IMR-90 (cell line): Measurements from ENCODE around the gene NR2C1. TPM values are rescaled to one million over a fixed set of nuclear protein-coding genes. Genes with fewer than 3 reads are reported as not detected.

Source experiments
- ATAC-seq: fragments of 200-7000 bp; cut with Tn5 transposase; 2 replicates; pipeline ENCODE4 v1.9.1; 2020; ENCODE audit warnings: low read depth, mild to moderate bottlenecking, moderate library complexity
- BruUV-seq: library from RNA; stranded (reverse); fragments of 400-500 nt; replicated peaks from 2 replicates; lab custom pipeline; 2021; lab: Mats Ljungman, UMichigan
- CTCF ChIA-PET: fragments of 300-600 bp; formaldehyde crosslinking; extraction: SDS; loops from one replicate; lab custom pipeline; 2021; ENCODE audit warnings: antibody characterized with exemption; lab: Yijun Ruan, JAX
- POLR2A ChIA-PET: fragments of 300-600 bp; sonication (Branson Sonifier 250); formaldehyde crosslinking; loops from one replicate; lab custom pipeline; 2022; ENCODE audit warnings: antibody characterized with exemption; ENCODE audit not compliant: unreplicated experiment; lab: Charles Lee
- DNase-seq: peaks from one replicate; pipeline ENCODE4 v3.0.0; 2013
- H2AFZ ChIP-seq: replicated peaks from 2 replicates; pipeline ENCODE3; 2013; ENCODE audit warnings: low read length, mild to moderate bottlenecking; ENCODE audit not compliant: poor library complexity
- H2AK5ac ChIP-seq: 2 replicates; pipeline ENCODE4 v1.6.1; 2013; ENCODE audit warnings: low read depth, low read length, inconsistent platforms
- H2AK9ac ChIP-seq: replicated peaks from 2 replicates; pipeline ENCODE3; 2013; ENCODE audit warnings: mild to moderate bottlenecking, low read depth, low read length, moderate library complexity; ENCODE audit not compliant: poor library complexity
- H2BK120ac ChIP-seq: 2 replicates; pipeline ENCODE4 v1.6.1; 2013; ENCODE audit warnings: low read depth, low read length, inconsistent platforms
- H2BK15ac ChIP-seq: 3 replicates; pipeline ENCODE4 v1.6.1; 2013; ENCODE audit warnings: low read depth, low read length, inconsistent platforms
- H2BK20ac ChIP-seq: 2 replicates; pipeline ENCODE4 v1.6.1; 2013; ENCODE audit warnings: low read depth, mild to moderate bottlenecking, inconsistent platforms, low read length, moderate library complexity
- H2BK5ac ChIP-seq: 2 replicates; pipeline ENCODE4 v1.6.1; 2013; ENCODE audit warnings: mild to moderate bottlenecking, low read depth, low read length, inconsistent platforms; ENCODE audit not compliant: poor library complexity, severe bottlenecking
- H3K14ac ChIP-seq: replicated peaks from 2 replicates; pipeline ENCODE4 v1.6.1; 2013; ENCODE audit warnings: low read depth, low read length, inconsistent platforms
- H3K18ac ChIP-seq: 2 replicates; pipeline ENCODE4 v1.6.1; 2013; ENCODE audit warnings: low read depth, low read length, control low read depth
- H3K23ac ChIP-seq: 2 replicates; pipeline ENCODE4 v1.6.1; 2013; ENCODE audit warnings: low read depth, low read length, inconsistent platforms
- H3K27ac ChIP-seq: 2 replicates; pipeline ENCODE4 v1.5.1; 2013; ENCODE audit warnings: mild to moderate bottlenecking, control low read depth, low read length; ENCODE audit not compliant: insufficient read depth
- H3K27me3 ChIP-seq: 2 replicates; pipeline ENCODE4 v1.6.1; 2013; ENCODE audit warnings: low read length; ENCODE audit not compliant: control insufficient read depth, insufficient read depth
- H3K36me3 ChIP-seq: 2 replicates; pipeline ENCODE4 v1.6.1; 2013; ENCODE audit warnings: low read length, mixed read lengths; ENCODE audit not compliant: control insufficient read depth, insufficient read depth
- H3K4ac ChIP-seq: 2 replicates; pipeline ENCODE4 v1.6.1; 2013; ENCODE audit warnings: low read depth, low read length, inconsistent platforms
- H3K4me1 ChIP-seq: 2 replicates; pipeline ENCODE4 v1.6.1; 2013; ENCODE audit warnings: low read length, mixed read lengths; ENCODE audit not compliant: control insufficient read depth, insufficient read depth
- H3K4me2 ChIP-seq: 2 replicates; pipeline ENCODE4 v1.6.1; 2013; ENCODE audit warnings: low read depth, mild to moderate bottlenecking, control low read depth, low read length, moderate library complexity
- H3K4me3 ChIP-seq: 2 replicates; pipeline ENCODE4 v1.5.1; 2013; ENCODE audit warnings: low read depth, mild to moderate bottlenecking, control low read depth, low read length, moderate library complexity; ENCODE audit not compliant: insufficient read depth
- H3K56ac ChIP-seq: 2 replicates; pipeline ENCODE4 v1.6.1; 2013; ENCODE audit warnings: low read length, inconsistent platforms; ENCODE audit not compliant: insufficient read depth; ENCODE audit errors: extremely low read depth
- H3K79me1 ChIP-seq, 2 experiments: 2 replicates each; pipeline ENCODE4 v1.6.1; 2013; ENCODE audit warnings: low read length in 2 of 2, inconsistent platforms in 1 of 2, low read depth in 1 of 2
- H3K9ac ChIP-seq: 2 replicates; pipeline ENCODE4 v1.6.1; 2013; ENCODE audit warnings: low read depth, low read length, control low read depth
- H3K9me1 ChIP-seq: 2 replicates; pipeline ENCODE4 v1.6.1; 2013; ENCODE audit warnings: low read length, inconsistent platforms; ENCODE audit not compliant: insufficient read depth
- H3K9me3 ChIP-seq: 2 replicates; pipeline ENCODE4 v1.6.1; 2013; ENCODE audit warnings: low read length; ENCODE audit not compliant: control insufficient read depth, insufficient read depth
- H4K20me1 ChIP-seq: 2 replicates; pipeline ENCODE4 v1.6.1; 2013; ENCODE audit warnings: low read length, inconsistent platforms; ENCODE audit not compliant: insufficient read depth
- H4K5ac ChIP-seq: 2 replicates; pipeline ENCODE4 v1.6.1; 2013; ENCODE audit warnings: mild to moderate bottlenecking, low read depth, low read length, control low read depth
- H4K8ac ChIP-seq, 2 experiments: 2 replicates each; pipeline ENCODE4 v1.6.1; 2013; ENCODE audit warnings: low read depth in 2 of 2, low read length in 2 of 2, control low read depth in 1 of 2, inconsistent platforms in 1 of 2
- H4K91ac ChIP-seq: 2 replicates; pipeline ENCODE4 v1.6.1; 2013; ENCODE audit warnings: low read depth, low read length, inconsistent platforms; ENCODE audit not compliant: insufficient read depth
- BHLHE40 ChIP-seq: fragments of 150-350 bp; IDR thresholded peaks from 2 replicates; pipeline ENCODE4 v1.6.1; 2016; ENCODE audit warnings: mild to moderate bottlenecking, low read depth, low read length
- CHD1 ChIP-seq: IDR thresholded peaks from 2 replicates; pipeline ENCODE4 v1.6.1; 2012; ENCODE audit warnings: low read depth, low read length, improper control_type of control experiment
- CTCF ChIP-seq: conservative IDR thresholded peaks from 2 replicates; pipeline ENCODE4 v1.5.1; 2012; ENCODE audit warnings: mild to moderate bottlenecking, low read depth, low read length, improper control_type of control experiment
- ELK1 ChIP-seq: fragments of 150-350 bp; IDR thresholded peaks from 2 replicates; pipeline ENCODE4 v1.6.1; 2016; ENCODE audit warnings: low read depth, mild to moderate bottlenecking, low read length, moderate library complexity, borderline replicate concordance
- FOS ChIP-seq: fragments of 150-350 bp; IDR thresholded peaks from 2 replicates; pipeline ENCODE4 v1.6.1; 2016; ENCODE audit warnings: low read depth, low read length
- MAFK ChIP-seq: IDR thresholded peaks from 2 replicates; pipeline ENCODE4 v1.6.1; 2012; ENCODE audit warnings: low read depth, low read length, improper control_type of control experiment
- MAZ ChIP-seq: IDR thresholded peaks from 2 replicates; pipeline ENCODE4 v1.6.1; 2012; ENCODE audit warnings: low read depth, mild to moderate bottlenecking, low read length, improper control_type of control experiment, moderate library complexity, borderline replicate concordance
- MXI1 ChIP-seq: IDR thresholded peaks from 2 replicates; pipeline ENCODE4 v1.6.1; 2012; ENCODE audit warnings: low read depth, mild to moderate bottlenecking, low read length, moderate library complexity, borderline replicate concordance
- RAD21 ChIP-seq: IDR thresholded peaks from 2 replicates; pipeline ENCODE4 v1.6.1; 2012; ENCODE audit warnings: low read length, improper control_type of control experiment
- RCOR1 ChIP-seq: IDR thresholded peaks from 2 replicates; pipeline ENCODE4 v1.6.1; 2012; ENCODE audit warnings: mild to moderate bottlenecking, low read length, improper control_type of control experiment; ENCODE audit not compliant: insufficient replicate concordance
- RFX5 ChIP-seq: IDR thresholded peaks from 2 replicates; pipeline ENCODE4 v1.8.0; 2012; ENCODE audit warnings: low read depth, mild to moderate bottlenecking, low read length, moderate library complexity
- SMC3 ChIP-seq: fragments of 150-350 bp; IDR thresholded peaks from 2 replicates; pipeline ENCODE4 v1.6.1; 2016; ENCODE audit warnings: low read depth, mild to moderate bottlenecking, antibody characterized with exemption, low read length, moderate library complexity
- USF2 ChIP-seq: fragments of 150-350 bp; IDR thresholded peaks from 2 replicates; pipeline ENCODE4 v1.6.1; 2017; ENCODE audit warnings: mild to moderate bottlenecking, antibody characterized with exemption, low read length, low read depth
- WGBS, 2 experiments: methylation state at CpG; one replicate each; pipeline versions ENCODE4 v1.1.5 to v1.1.7; 2013; ENCODE audit warnings: missing lambda C conversion rate in 2 of 2; ENCODE audit not compliant: insufficient read length in 1 of 2; ENCODE audit errors: extremely low coverage in 2 of 2; 5-methylcytosine and 5-hydroxymethylcytosine counted together
- dilution Hi-C: fragments of 300-500 bp; cut with HindIII; formaldehyde crosslinking; loops from one replicate; pipeline ENCODE4 v1.14.3; 2018; ENCODE audit warnings: low sequenced_read_pairs; ENCODE audit not compliant: unreplicated experiment
- in situ Hi-C: fragments of 300-500 bp; cut with MboI; formaldehyde crosslinking; loops from 3 replicates; pipeline ENCODE4 v1.14.3; 2019; ENCODE audit warnings: low sequenced_read_pairs, inconsistent platforms, mixed read lengths
- intact Hi-C: fragments of 100-400 bp; cut with micrococcal nuclease; formaldehyde crosslinking; loops from 2 replicates; pipeline ENCODE4 v1.10.0; 2022
- polyA plus RNA-seq, 3 experiments: library from polyadenylated mRNA; depleted of rRNA; stranded (reverse); fragments of >200 nt; gene quantifications; 2 replicates each; pipeline ENCODE4 v1.2.3, GENCODE V29; 2012; ENCODE audit warnings: low replicate concordance in 1 of 3
- total RNA-seq: library from RNA; depleted of rRNA; stranded (reverse); fragments of >200 nt; gene quantifications from 2 replicates; pipeline ENCODE4 v1.2.3, GENCODE V29; 2012

The NR2C1 gene
- total and polyA plus RNA-seq, 2 of the 4 experiments (the other 2 are of a cell fraction): 12.7 to 14.1 TPM

GRCh38 chr12:94998326-94998725, 75.1 kb downstream of the NR2C1 start:
- Histone ChIP-seq H2BK5ac (no peak overlapping the region), H3K14ac (no peak overlapping the region), H3K56ac (no peak overlapping the region), H2BK15ac (no peak overlapping the region), H2AK5ac (no peak overlapping the region), H3K27ac (no peak overlapping the region), H4K20me1 (no peaks in the 10 kb centered on the region), H3K4me1 (no peaks in the 10 kb centered on the region), H4K5ac (no peak overlapping the region), H2BK120ac (no peak overlapping the region), H4K91ac (no peak overlapping the region), H2AK9ac (no peak overlapping the region), H3K36me3 (peaks cover 8% of the 10 kb centered on the region), H3K9me1 (0 out of 2 replicates have a peak, but pooled peaks cover 4% of the 10 kb centered on the region), H3K4ac (no peak overlapping the region), H3K4me2 (no peak overlapping the region), H3K23ac (no peak overlapping the region), H3K18ac (no peak overlapping the region), H3K9me3 (no peaks in the 10 kb centered on the region), H2AFZ (no peak overlapping the region), H3K9ac (no peak overlapping the region), H3K79me1 (peaks cover 19 to 39% of the 10 kb centered on the region in 2 experiments), H3K27me3 (no peaks in the 10 kb centered on the region), H4K8ac (no peak overlapping the region), H2BK20ac (no peak overlapping the region), H3K4me3 (no peak overlapping the region)
- no TSS peak for BruUV-seq
- intact Hi-C loops: no loop called here
- dilution Hi-C loops: no loop called here
- DNase-seq (no peak), ATAC-seq (no peak)
- POLR2A ChIA-PET: no interaction called here
- in situ Hi-C loops: no loop called here
- no CpG with 5 or more reads among the region's 4 CpGs for whole genome bisulfite sequencing, 2 experiments
- TF ChIP-seq SMC3 (no peak), FOS (no peak), RAD21 (no peak), RFX5 (no peak), MAZ (no peak), CHD1 (no peak), RCOR1 (no peak), MXI1 (no peak), CTCF (no peak), USF2 (no peak), MAFK (no peak), BHLHE40 (no peak), ELK1 (no peak)
- CTCF ChIA-PET: no interaction called here
